HG03469 (cell line): ENCODE measurements around the gene EML3.

Experiments used
- ATAC-seq: cut with Tn5 transposase; IDR thresholded peaks from one replicate; pipeline ENCODE4 v1.9.1; 2021; ENCODE audit warnings: mild to moderate bottlenecking, moderate library complexity, moderate number of reproducible peaks; ENCODE audit not compliant: unreplicated experiment

The EML3 gene

GRCh38 chr11:62553839-62554361, 58.7 kb downstream of the EML3 start:
- no peak for ATAC-seq

- no peak for ATAC-seq
Measured at GRCh38 chr11:62553080-62553838, 59.3 kb downstream of the EML3 start.

- no peak for ATAC-seq
Measured at GRCh38 chr11:62552485-62553079, 60.0 kb downstream of the EML3 start.
